Spinal cord (tissue), 10 donors: ENCODE measurements around the gene KLF13. TPM values are rescaled to one million over a fixed set of nuclear protein-coding genes. Genes with fewer than 3 reads are reported as not detected.

Source experiments
- DNase-seq, 6 donors: peaks; one replicate each; pipeline versions ENCODE4 v3.0.0 to v3.0.0-alpha.2; 2013 to 2015; ENCODE audit warnings: low spot score in 6 of 6, low read depth in 4 of 6
- H3K27ac ChIP-seq: one replicate; pipeline ENCODE4 v1.5.1; 2013; ENCODE audit warnings: low read depth, low read length, control low read depth
- H3K27me3 ChIP-seq: one replicate; pipeline ENCODE4 v1.6.1; 2013; ENCODE audit warnings: low read length; ENCODE audit not compliant: control insufficient read depth, insufficient read depth
- H3K36me3 ChIP-seq: one replicate; pipeline ENCODE4 v1.6.1; 2013; ENCODE audit warnings: low read length; ENCODE audit not compliant: control insufficient read depth, insufficient read depth
- H3K4me1 ChIP-seq: one replicate; pipeline ENCODE4 v1.6.1; 2013; ENCODE audit warnings: low read length; ENCODE audit not compliant: control insufficient read depth, insufficient read depth
- H3K4me3 ChIP-seq: one replicate; pipeline ENCODE4 v1.5.1; 2013; ENCODE audit warnings: low read depth, low read length, control low read depth
- H3K9me3 ChIP-seq: one replicate; pipeline ENCODE4 v1.6.1; 2013; ENCODE audit warnings: low read length; ENCODE audit not compliant: control insufficient read depth, insufficient read depth
- WGBS: methylation state at CpG from one replicate; pipeline ENCODE4 v1.1.5; 2013; ENCODE audit warnings: missing lambda C conversion rate; ENCODE audit not compliant: insufficient coverage; 5-methylcytosine and 5-hydroxymethylcytosine counted together
- polyA plus RNA-seq, 2 donors: library from polyadenylated mRNA; unstranded; fragments of 120-200 nt; gene quantifications; one replicate each; pipeline ENCODE4 v1.2.1, GENCODE V29; 2013; ENCODE audit not compliant: insufficient read length in 2 of 2
- total RNA-seq, 2 donors: library from RNA; depleted of rRNA in 1 of 2; stranded (reverse); fragments of 120-200 nt in 1 of 2; fragments of >200 nt in 1 of 2; gene quantifications; one replicate each; pipeline versions ENCODE4 v1.2.3 to v1.2.4, GENCODE V29; 2013 to 2014
- donor health status: healthy.

KLF13 gene
- total and polyA plus RNA-seq, 4 donors = 42.3 to 84.5 (median 68.2) TPM

- peaks cover 24% of the 10 kb centered on the region for H3K36me3 ChIP-seq
- no peaks in the 10 kb centered on the region for H3K27me3 ChIP-seq
- H3K4me1 ChIP-seq = peaks cover 90% of the 10 kb centered on the region
- 37% methylated on average over 9 of the region's 9 CpGs for WGBS
- peak overlapping the region; percentile 71 for H3K27ac ChIP-seq
- H3K4me3 ChIP-seq = no peak overlapping the region
- H3K9me3 ChIP-seq = no peaks in the 10 kb centered on the region
- peak in 1 of 6 donors; percentile 51 for DNase-seq
Observed at GRCh38 chr15:31338318-31338878, 11.8 kb downstream of the KLF13 start.

- DNase-seq = peak in 2 of 6 donors; percentile 72 to 74
- peaks cover 92% of the 10 kb centered on the region for H3K4me1 ChIP-seq
- H3K27ac ChIP-seq = peak overlapping the region; percentile 71
- H3K4me3 ChIP-seq = no peak overlapping the region
- H3K27me3 ChIP-seq = no peaks in the 10 kb centered on the region
- 13% methylated on average over 5 of the region's 9 CpGs for WGBS
- peaks cover 26% of the 10 kb centered on the region for H3K36me3 ChIP-seq
- no peaks in the 10 kb centered on the region for H3K9me3 ChIP-seq
Observed at GRCh38 chr15:31338879-31339557, 12.4 kb downstream of the KLF13 start.

GRCh38 chr15:31339558-31339895 is 12.9 kb downstream of the KLF13 start:
- peaks cover 94% of the 10 kb centered on the region for H3K4me1 ChIP-seq
- H3K27me3 ChIP-seq = no peaks in the 10 kb centered on the region
- 78% methylated on average over 9 of the region's 10 CpGs for WGBS
- H3K4me3 ChIP-seq = no peak overlapping the region
- peaks cover 26% of the 10 kb centered on the region for H3K36me3 ChIP-seq
- H3K9me3 ChIP-seq = no peaks in the 10 kb centered on the region
- H3K27ac ChIP-seq = peak overlapping the region; percentile 33
- no peak for DNase-seq

- H3K4me1 ChIP-seq = peaks cover 94% of the 10 kb centered on the region
- H3K36me3 ChIP-seq = peaks cover 26% of the 10 kb centered on the region
- H3K9me3 ChIP-seq = no peaks in the 10 kb centered on the region
- no peak overlapping the region for H3K27ac ChIP-seq
- no peak for DNase-seq
- H3K27me3 ChIP-seq = no peaks in the 10 kb centered on the region
- H3K4me3 ChIP-seq = no peak overlapping the region
- WGBS = 52% methylated on average over 5 of the region's 5 CpGs
Observed at GRCh38 chr15:31340047-31340446, 13.4 kb downstream of the KLF13 start.

GRCh38 chr15:31340592-31340991 is 14.0 kb downstream of the KLF13 start:
- no peak overlapping the region for H3K4me3 ChIP-seq
- no peak overlapping the region for H3K27ac ChIP-seq
- no peak for DNase-seq

GRCh38 chr15:31341071-31341470 is 14.4 kb downstream of the KLF13 start:
- WGBS = 72% methylated on average over 4 of the region's 4 CpGs
- Histone ChIP-seq H3K9me3 (no peaks in the 10 kb centered on the region), H3K27ac (no peak overlapping the region), H3K27me3 (no peaks in the 10 kb centered on the region), H3K4me3 (no peak overlapping the region), H3K36me3 (peaks cover 28% of the 10 kb centered on the region), H3K4me1 (peaks cover 90% of the 10 kb centered on the region)
- DNase-seq = no peak

More at GRCh38 chr15:31340592-31340991, 14.0 kb downstream of the KLF13 start:
- Histone ChIP-seq H3K27me3 (no peaks in the 10 kb centered on the region), H3K36me3 (peaks cover 30% of the 10 kb centered on the region), H3K4me1 (peaks cover 94% of the 10 kb centered on the region), H3K9me3 (no peaks in the 10 kb centered on the region)
- WGBS = 91% methylated on average over 4 of the region's 7 CpGs

GRCh38 chr15:31341496-31342195 is 15.0 kb downstream of the KLF13 start:
- DNase-seq = no peak
- Histone ChIP-seq H3K4me1 (peaks cover 91% of the 10 kb centered on the region), H3K27me3 (no peaks in the 10 kb centered on the region), H3K27ac (no peak overlapping the region), H3K9me3 (no peaks in the 10 kb centered on the region), H3K4me3 (no peak overlapping the region), H3K36me3 (peaks cover 32% of the 10 kb centered on the region)
- 84% methylated on average over 4 of the region's 4 CpGs for WGBS

GRCh38 chr15:31342381-31342780 is 15.7 kb downstream of the KLF13 start:
- Histone ChIP-seq H3K27ac (no peak overlapping the region), H3K4me1 (peaks cover 91% of the 10 kb centered on the region), H3K36me3 (peaks cover 40% of the 10 kb centered on the region), H3K4me3 (no peak overlapping the region), H3K9me3 (no peaks in the 10 kb centered on the region), H3K27me3 (no peaks in the 10 kb centered on the region)
- 65% methylated on average over 4 of the region's 11 CpGs for WGBS
- no peak for DNase-seq

GRCh38 chr15:31342781-31343626 is 16.4 kb downstream of the KLF13 start:
- Histone ChIP-seq H3K27ac (no peak overlapping the region), H3K4me3 (no peak overlapping the region), H3K4me1 (peaks cover 93% of the 10 kb centered on the region), H3K27me3 (no peaks in the 10 kb centered on the region), H3K36me3 (peaks cover 46% of the 10 kb centered on the region), H3K9me3 (no peaks in the 10 kb centered on the region)
- 80% methylated on average over 17 of the region's 22 CpGs for WGBS
- DNase-seq = no peak
